Liver (tissue), 9 donors: Measurements from ENCODE around the gene MOSPD3. TPM values are rescaled to one million over a fixed set of nuclear protein-coding genes. Genes with fewer than 3 reads are reported as not detected.

Experiments used
- DNase-seq: peaks from one replicate; pipeline ENCODE4 v3.0.0-alpha.2; 2017; ENCODE audit warnings: low spot score
- H3K27ac ChIP-seq, 2 donors: one replicate each; pipeline ENCODE4 v1.7.0; 2013; ENCODE audit warnings: inconsistent platforms in 2 of 2, low read length in 2 of 2, control low read depth in 1 of 2, low read depth in 1 of 2, mild to moderate bottlenecking in 1 of 2
- H3K27me3 ChIP-seq, 4 donors: one replicate each; pipeline versions ENCODE4 v1.6.1 to v1.7.0; 2013; ENCODE audit warnings: low read length in 3 of 4, inconsistent platforms in 1 of 4, mild to moderate bottlenecking in 1 of 4, moderate library complexity in 1 of 4; ENCODE audit not compliant: control insufficient read depth in 4 of 4, insufficient read depth in 4 of 4
- H3K36me3 ChIP-seq, 4 donors: one replicate each; pipeline versions ENCODE4 v1.6.1 to v1.7.0; 2013; ENCODE audit warnings: low read length in 3 of 4, mild to moderate bottlenecking in 3 of 4, low read depth in 1 of 4, moderate library complexity in 1 of 4; ENCODE audit not compliant: control insufficient read depth in 4 of 4, insufficient read depth in 3 of 4
- H3K4me1 ChIP-seq, 4 donors: one replicate each; pipeline versions ENCODE4 v1.6.1 to v1.7.0; 2013; ENCODE audit warnings: low read length in 3 of 4, mild to moderate bottlenecking in 3 of 4, moderate library complexity in 1 of 4; ENCODE audit not compliant: control insufficient read depth in 4 of 4, insufficient read depth in 4 of 4
- H3K4me3 ChIP-seq, 3 donors: one replicate each; pipeline versions ENCODE4 v1.6.1 to v1.7.0; 2013; ENCODE audit warnings: low read length in 3 of 3, control low read depth in 1 of 3, low read depth in 1 of 3, mild to moderate bottlenecking in 1 of 3
- H3K9ac ChIP-seq, 2 donors: one replicate each; pipeline ENCODE4 v1.7.0; 2013; ENCODE audit warnings: low read length in 2 of 2, mild to moderate bottlenecking in 2 of 2, moderate library complexity in 2 of 2, control low read depth in 1 of 2, low read depth in 1 of 2
- H3K9me3 ChIP-seq, 4 donors: one replicate each; pipeline versions ENCODE4 v1.6.1 to v1.7.0; 2013; ENCODE audit warnings: low read length in 3 of 4; ENCODE audit not compliant: control insufficient read depth in 4 of 4
- ATF3 ChIP-seq: IDR thresholded peaks from 2 replicates; pipeline ENCODE4 v1.6.1; 2016; ENCODE audit warnings: antibody characterized with exemption
- CTCF ChIP-seq: fragments of 150-350 bp; IDR thresholded peaks from 2 replicates; pipeline ENCODE4 v1.5.1; 2017; ENCODE audit warnings: improper control_type of control experiment, low read depth, low read length; ENCODE audit not compliant: missing input control
- EGR1 ChIP-seq, 2 donors: IDR thresholded peaks; 2 replicates each; pipeline ENCODE4 v1.6.1; 2016 to 2018; ENCODE audit warnings: antibody characterized with exemption in 2 of 2, low read depth in 2 of 2
- FOXA1 ChIP-seq: IDR thresholded peaks from 2 replicates; pipeline ENCODE4 v1.6.1; 2016; ENCODE audit warnings: antibody characterized with exemption
- FOXA2 ChIP-seq: IDR thresholded peaks from 2 replicates; pipeline ENCODE4 v1.6.1; 2016; ENCODE audit warnings: antibody characterized with exemption
- GABPA ChIP-seq, 2 donors: IDR thresholded peaks in 1 of 2; conservative IDR thresholded peaks in 1 of 2; 2 replicates each; pipeline ENCODE4 v1.6.1; 2016; ENCODE audit warnings: antibody characterized with exemption in 2 of 2, mild to moderate bottlenecking in 1 of 2, moderate library complexity in 1 of 2
- HNF4A ChIP-seq, 2 donors: conservative IDR thresholded peaks; 2 replicates each; pipeline ENCODE4 v1.6.1; 2016; ENCODE audit warnings: antibody characterized with exemption in 2 of 2, mild to moderate bottlenecking in 2 of 2
- NR2F2 ChIP-seq: IDR thresholded peaks from 2 replicates; pipeline ENCODE4 v1.6.1; 2016; ENCODE audit warnings: antibody characterized with exemption
- REST ChIP-seq: IDR thresholded peaks from 2 replicates; pipeline ENCODE4 v1.6.1; 2016; ENCODE audit warnings: antibody characterized with exemption, mild to moderate bottlenecking
- RXRA ChIP-seq, 2 donors: IDR thresholded peaks; 2 replicates each; pipeline ENCODE4 v1.6.1; 2017 to 2018; ENCODE audit warnings: antibody characterized with exemption in 2 of 2, mild to moderate bottlenecking in 1 of 2
- SP1 ChIP-seq: IDR thresholded peaks from 2 replicates; pipeline ENCODE4 v1.6.1; 2018; ENCODE audit warnings: antibody characterized with exemption, mild to moderate bottlenecking
- WGBS: extraction: QIAGEN DNeasy Blood & Tissue Kit; methylation state at CpG from one replicate; pipeline ENCODE4 v1.1.7; 2013; 5-methylcytosine and 5-hydroxymethylcytosine counted together
- polyA plus RNA-seq, 2 donors: library from polyadenylated mRNA; stranded (reverse) in 1 of 2; unstranded in 1 of 2; fragments of 200-250 nt in 1 of 2; fragments of >200 nt in 1 of 2; fragmentation: Nextera tagmentation in 1 of 2; extraction: Ambion mirVana in 1 of 2; gene quantifications; one replicate each; pipeline versions ENCODE4 v1.2.1 to v1.2.3, GENCODE V29; 2013 to 2015
- total RNA-seq, 2 donors: library from RNA; depleted of rRNA; stranded (reverse); fragments of >200 nt; gene quantifications; one replicate each; pipeline ENCODE4 v1.2.3, GENCODE V29; 2014
- donor health status: healthy.
- donor health status: healthy.
- donor health status: healthy.
- donor health status: healthy.
- donor health status: healthy.

Gene MOSPD3
- total and polyA plus RNA-seq, 4 donors = 3.5 to 15.7 (median 8.6) TPM

- DNase-seq = no peak
- TF ChIP-seq HNF4A (conservative IDR thresholded peaks at IDR 0.05) = no peak
- TF ChIP-seq SP1 = peak; percentile 0
- no peak for TF ChIP-seq CTCF
- no peak for TF ChIP-seq GABPA (IDR thresholded peaks at IDR 0.05 in 1 of 2, conservative IDR thresholded peaks at IDR 0.05 in 1 of 2)
- TF ChIP-seq RXRA (IDR thresholded peaks at IDR 0.05) = peak in 1 of 2 donors; percentile 5
- TF ChIP-seq EGR1 (IDR thresholded peaks at IDR 0.05; ENCODE audit: low read depth in 2 of 2) = no peak
- no peak for TF ChIP-seq ATF3
- TF ChIP-seq FOXA1 = no peak
- TF ChIP-seq NR2F2 = no peak
- Histone ChIP-seq H3K27ac (peak overlapping the region; percentile 87 to 88), H3K9me3 (no peaks in the 10 kb centered on the region), H3K4me3 (peak overlapping the region; percentile 59 to 88 (median 73)), H3K4me1 (peaks cover 0 to 25% (median 12%) of the 10 kb centered on the region in 4 donors), H3K36me3 (no peaks in the 10 kb centered on the region), H3K9ac (peak overlapping the region; percentile 23 to 92), H3K27me3 (no peaks in the 10 kb centered on the region)
- WGBS = 41% methylated on average over 10 of the region's 10 CpGs
Observed at GRCh38 chr7:100641860-100642533, 29.7 kb downstream of the MOSPD3 start.

GRCh38 chr7:100642534-100642907, 30.2 kb downstream of the MOSPD3 start:
- peak overlapping the region; percentile 23 to 92 for H3K9ac ChIP-seq
- no peaks in the 10 kb centered on the region for H3K9me3 ChIP-seq
- no peak for TF ChIP-seq FOXA2
- peak; percentile 77 for TF ChIP-seq REST
- peak in 1 of 2 donors; percentile 25 for TF ChIP-seq EGR1 (IDR thresholded peaks at IDR 0.05; ENCODE audit: low read depth in 2 of 2)
- 27% methylated on average over 11 of the region's 11 CpGs for WGBS
- H3K36me3 ChIP-seq = no peaks in the 10 kb centered on the region
- DNase-seq = peak; percentile 95
- H3K4me3 ChIP-seq = peak overlapping the region; percentile 59 to 88 (median 73)
- H3K27me3 ChIP-seq = no peaks in the 10 kb centered on the region
- peaks cover 0 to 25% (median 12%) of the 10 kb centered on the region in 4 donors for H3K4me1 ChIP-seq
- H3K27ac ChIP-seq = peak overlapping the region; percentile 87 to 88
